ENCODE results near the gene PIM1. TPM values are rescaled to one million over a fixed set of nuclear protein-coding genes. Genes with fewer than 3 reads are reported as not detected.

PIM1 gene
- total RNA-seq, 2 experiments from 2014 or later: 24.7 to 31.4 TPM

DNA sequence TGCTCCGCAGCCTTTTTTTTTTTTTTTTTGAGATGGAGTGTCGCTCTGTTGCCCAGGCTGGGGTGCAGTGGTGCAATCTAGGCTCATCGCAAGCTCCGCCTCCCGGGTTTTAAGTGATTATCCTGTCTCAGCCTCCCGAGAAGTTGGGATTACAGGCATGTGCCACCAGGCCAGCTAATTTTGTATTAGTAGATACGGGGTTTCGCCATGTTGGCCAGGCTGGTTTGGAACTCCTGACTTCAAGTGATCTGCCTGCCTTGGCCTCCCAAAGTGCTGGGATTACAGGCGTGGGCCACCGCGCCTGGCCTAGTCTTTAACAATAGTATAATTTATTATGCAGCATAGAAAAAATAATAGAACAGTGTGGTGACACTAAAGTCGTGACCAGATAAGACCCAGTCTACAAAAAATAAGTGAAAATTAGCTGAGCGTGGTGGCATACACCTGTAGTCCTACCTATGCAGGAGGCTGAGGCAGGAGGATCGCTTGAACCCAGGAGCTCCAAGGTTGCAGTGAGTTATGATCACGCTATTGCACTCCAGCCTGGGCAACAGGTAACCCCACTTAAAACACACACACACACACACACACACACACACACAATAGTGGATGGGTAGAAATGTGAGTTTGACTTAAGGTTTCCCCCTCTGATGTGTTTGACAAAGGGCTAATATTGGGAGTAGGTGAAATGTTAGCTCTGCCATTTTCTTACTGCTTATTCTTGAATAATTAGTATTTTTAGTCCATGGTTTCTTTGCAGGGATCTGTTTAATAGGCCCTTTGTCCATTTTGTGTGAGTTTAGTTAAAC lies 6.5 kb downstream of the PIM1 start:
- TF ChIP-seq EZH2phosphoT487 (IDR thresholded peaks at IDR 0.05; ENCODE audit: borderline replicate concordance, low read depth, low read length): no peak
- no peak for TF ChIP-seq CTCF (conservative IDR thresholded peaks at IDR 0.05; ENCODE audit: low read length)
- BruUV-seq (replicated peaks): no TSS peak
- Histone ChIP-seq H3K27ac (ENCODE audit: low read depth, low read length, poor library complexity, severe bottlenecking) (no peak overlapping the region), H4K20me1 (ENCODE audit: insufficient read depth, low read length) (peaks cover 13% of the 10 kb centered on the region), H3K36me3 (ENCODE audit: insufficient read depth, low read length) (peaks cover 50% of the 10 kb centered on the region), H3K79me2 (ENCODE audit: insufficient read depth, low read depth, low read length) (peaks cover 12% of the 10 kb centered on the region; the same call in 1 of the 2 replicates), H2AFZ (ENCODE audit: low read length) (no peak overlapping the region), H3K4me3 (ENCODE audit: low read depth, low read length, poor library complexity, severe bottlenecking) (no peak overlapping the region), H3K4me2 (ENCODE audit: low read length) (no peak overlapping the region), H3K9me2 (ENCODE audit: insufficient read depth, low read length) (no peaks in the 10 kb centered on the region), H3K4me1 (ENCODE audit: insufficient read depth, low read length, poor library complexity, severe bottlenecking) (peaks cover 14% of the 10 kb centered on the region), H3K9me3 (ENCODE audit: low read length) (no peaks in the 10 kb centered on the region)
- intact Hi-C loops (cut with micrococcal nuclease; ENCODE audit: unreplicated experiment): loop anchor here (10.0 kb wide), 1 partner anchor 412 kb away; no protein-coding TSS in a partner anchor
- ChIA-PET POLR2A (interaction anchor here (1.2 to 1.6 kb wide), 3 partner anchors 19 to 125 kb away, joined by 3 to 6 read pairs (median 5); no protein-coding TSS in a partner anchor), CTCF (ENCODE audit: unreplicated experiment) (interaction anchor here (0.6 to 1.2 kb wide), 4 partner anchors 31 to 125 kb away, joined by 3 to 7 read pairs (median 4); no protein-coding TSS in a partner anchor)
- DNase-seq (ENCODE audit: low spot score): no peak

DNA sequence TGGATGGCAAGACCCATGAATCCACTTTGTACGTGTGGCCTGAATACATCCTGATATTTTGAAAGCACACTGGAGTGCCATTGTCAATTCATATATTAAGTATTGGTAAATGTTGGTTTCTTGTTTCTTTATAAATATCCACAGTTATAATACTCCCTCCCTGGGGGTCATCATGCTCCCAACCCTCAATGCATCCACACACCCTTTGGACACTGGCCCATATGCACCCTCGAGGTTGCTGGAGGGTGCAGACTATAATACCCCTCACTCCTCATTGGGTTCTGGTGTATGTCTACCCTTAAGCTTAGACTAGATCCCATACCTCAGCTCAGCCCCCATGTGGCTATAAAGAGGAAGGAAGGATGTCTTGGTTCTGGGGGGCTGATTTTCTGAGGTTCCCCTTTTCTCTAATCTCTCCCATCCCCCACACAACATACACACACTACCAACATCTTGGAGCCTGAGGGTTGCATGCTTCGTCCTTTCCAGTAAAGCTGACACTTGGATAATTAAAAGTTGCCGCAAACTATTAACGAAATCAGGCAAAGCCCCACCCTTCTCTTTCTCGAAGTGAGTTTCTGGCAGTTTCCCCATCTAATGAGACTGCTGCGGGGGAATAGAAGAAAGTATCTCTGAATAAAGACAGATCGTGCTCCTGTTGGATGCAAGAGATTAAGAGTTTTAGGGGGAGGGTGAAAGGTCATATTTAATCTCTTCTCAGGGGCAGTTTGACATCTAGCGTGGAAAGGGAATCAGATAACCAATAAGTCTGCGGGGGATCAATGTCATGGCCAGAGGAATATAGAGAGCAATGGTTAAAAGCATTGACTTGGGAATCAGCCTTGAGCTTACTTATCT lies 7.4 kb downstream of the PIM1 start:
- no peak overlapping the region for H2AFZ ChIP-seq (ENCODE audit: low read length)
- H3K36me3 ChIP-seq (ENCODE audit: insufficient read depth, low read length): peaks cover 42% of the 10 kb centered on the region
- no peak overlapping the region for H3K4me3 ChIP-seq (ENCODE audit: low read depth, low read length, poor library complexity, severe bottlenecking)
- H4K20me1 ChIP-seq (ENCODE audit: insufficient read depth, low read length): peaks cover 12% of the 10 kb centered on the region
- H3K27ac ChIP-seq (ENCODE audit: low read depth, low read length, poor library complexity, severe bottlenecking): no peak overlapping the region
- H3K9me2 ChIP-seq (ENCODE audit: insufficient read depth, low read length): no peaks in the 10 kb centered on the region
- peaks cover 13% of the 10 kb centered on the region for H3K4me1 ChIP-seq (ENCODE audit: insufficient read depth, low read length, poor library complexity, severe bottlenecking)
- H3K79me2 ChIP-seq (ENCODE audit: insufficient read depth, low read depth, low read length): peaks cover 5% of the 10 kb centered on the region; the same call in 1 of the 2 replicates
- intact Hi-C loops (cut with micrococcal nuclease; ENCODE audit: unreplicated experiment): loop anchor here (10.0 kb wide), 1 partner anchor 413 kb away; no protein-coding TSS in a partner anchor
- DNase-seq (ENCODE audit: low spot score): peak; percentile 32
- H3K4me2 ChIP-seq (ENCODE audit: low read length): no peak overlapping the region
- ChIA-PET POLR2A (interaction anchor here (0.7 to 1.6 kb wide), 4 partner anchors 30 to 126 kb away, joined by 3 to 6 read pairs (median 3); no protein-coding TSS in a partner anchor), CTCF (ENCODE audit: unreplicated experiment) (interaction anchor here (1.2 kb wide), 1 partner anchor 125 kb away, joined by 3 read pairs; no protein-coding TSS in a partner anchor)
- BruUV-seq (replicated peaks): no TSS peak
- H3K9me3 ChIP-seq (ENCODE audit: low read length): no peaks in the 10 kb centered on the region
- peak; percentile 49 for TF ChIP-seq CTCF (conservative IDR thresholded peaks at IDR 0.05; ENCODE audit: low read length)
- TF ChIP-seq EZH2phosphoT487 (IDR thresholded peaks at IDR 0.05; ENCODE audit: borderline replicate concordance, low read depth, low read length): no peak
